Measurements from ENCODE around the gene SPACDR.
"Not testable (repeated sequence)": the region's sequence is repeated elsewhere in the genome, so short reads cannot be mapped to it uniquely, and the experiment has no call there.

The SPACDR gene

GRCh38 chr7:100504887-100505611 lies 41.0 kb upstream of the SPACDR start:
- no peak for TF ChIP-seq CTCF (IDR thresholded peaks at IDR 0.05; ENCODE audit: control extremely low read depth, extremely low read depth, low read depth, missing control alignments)
- ChIA-PET CTCF (interaction anchor here (0.9 to 1.8 kb wide), 5 partner anchors 15 to 346 kb away, joined by 3 to 4 read pairs (median 3); no protein-coding TSS in a partner anchor), POLR2A (no interaction called here)
- no peak for DNase-seq (ENCODE audit: extremely low spot score)

- CTCF ChIA-PET, result interaction anchor here (1.3 kb wide), 1 partner anchor 10 kb away, joined by 3 read pairs; no protein-coding TSS in a partner anchor
- POLR2A ChIA-PET; DNase-seq (ENCODE audit: extremely low spot score): not testable (repeated sequence)
Measured at GRCh38 chr7:100504031-100504430, 40.0 kb upstream of the SPACDR start.

- POLR2A ChIA-PET; DNase-seq (ENCODE audit: extremely low spot score); CTCF ChIA-PET: not testable (repeated sequence)
Measured at GRCh38 chr7:100500743-100501142, 36.7 kb upstream of the SPACDR start.

GRCh38 chr7:100496509-100496908 lies 32.4 kb upstream of the SPACDR start:
- CTCF ChIA-PET, result interaction anchor here (1.2 to 2.5 kb wide), 5 partner anchors 13 to 63 kb away, joined by 3 to 18 read pairs (median 5); partner anchors contain the start of gene NYAP1
- no peak for TF ChIP-seq CTCF (IDR thresholded peaks at IDR 0.05; ENCODE audit: control extremely low read depth, extremely low read depth, low read depth, missing control alignments)
- POLR2A ChIA-PET, result no interaction called here
- DNase-seq (ENCODE audit: extremely low spot score), result no peak

GRCh38 chr7:100493476-100494264 lies 29.6 kb upstream of the SPACDR start:
- TF ChIP-seq CTCF (IDR thresholded peaks at IDR 0.05; ENCODE audit: control extremely low read depth, extremely low read depth, low read depth, missing control alignments), result peak; percentile 51
- ChIA-PET CTCF (interaction anchor here (0.9 to 2.8 kb wide), 8 partner anchors 10 to 73 kb away, joined by 3 to 20 read pairs (median 4); partner anchors contain the start of gene TSC22D4), POLR2A (interaction anchor here (0.6 kb wide), 2 partner anchors 13 to 129 kb away, joined by 3 read pairs; no protein-coding TSS in a partner anchor)
- DNase-seq (ENCODE audit: extremely low spot score), result peak; percentile 65

GRCh38 chr7:100492738-100493475 lies 28.8 kb upstream of the SPACDR start:
- no peak for DNase-seq (ENCODE audit: extremely low spot score)
- ChIA-PET CTCF (interaction anchor here (0.9 to 2.8 kb wide), 8 partner anchors 11 to 74 kb away, joined by 3 to 20 read pairs (median 4); partner anchors contain the start of gene TSC22D4), POLR2A (interaction anchor here (0.6 kb wide), 1 partner anchor 128 kb away, joined by 3 read pairs; no protein-coding TSS in a partner anchor)
- no peak for TF ChIP-seq CTCF (IDR thresholded peaks at IDR 0.05; ENCODE audit: control extremely low read depth, extremely low read depth, low read depth, missing control alignments)

GRCh38 chr7:100491192-100491578 lies 27.1 kb upstream of the SPACDR start:
- CTCF ChIA-PET, result interaction anchor here (0.9 to 1.3 kb wide), 2 partner anchors 22 to 36 kb away, joined by 4 to 6 read pairs; no protein-coding TSS in a partner anchor
- no peak for TF ChIP-seq CTCF (IDR thresholded peaks at IDR 0.05; ENCODE audit: control extremely low read depth, extremely low read depth, low read depth, missing control alignments)
- POLR2A ChIA-PET, result no interaction called here
- no peak for DNase-seq (ENCODE audit: extremely low spot score)

Data from GM10248 (cell line).